ENCODE data around the gene SUPT20H.
"Not testable (repeated sequence)": the region's sequence is repeated elsewhere in the genome, so short reads cannot be mapped to it uniquely, and the experiment has no call there.

SUPT20H gene

DNA sequence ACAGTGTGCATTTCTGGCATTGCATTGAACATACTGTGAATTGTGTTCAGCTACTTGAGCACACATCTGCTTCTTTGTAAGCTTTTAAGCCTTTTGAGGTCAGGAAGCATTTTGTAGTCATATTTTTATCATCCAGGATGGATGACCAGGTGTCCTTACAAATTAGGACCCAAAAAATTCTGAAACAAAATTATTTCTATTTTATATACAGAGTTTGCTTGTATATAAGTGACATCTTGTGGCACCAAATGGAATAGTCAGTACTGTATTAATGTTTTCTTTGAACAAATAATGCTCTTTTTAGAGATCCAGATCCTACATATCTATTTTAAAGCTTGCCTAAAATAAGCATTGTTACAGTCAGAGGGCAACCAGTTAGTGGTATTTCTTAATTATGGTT is 9.5 kb upstream of the SUPT20H start:
- DNase-seq: no peak

- no peak for DNase-seq
These were observed 8.4 kb upstream of the SUPT20H start for GRCh38 chr13:37067874-37068273.

GRCh38 chr13:37065890-37066526 is 6.5 kb upstream of the SUPT20H start:
- no peak for DNase-seq

GRCh38 chr13:37059848-37060192 is 332 bp upstream of the SUPT20H start:
- no peak for DNase-seq

DNA sequence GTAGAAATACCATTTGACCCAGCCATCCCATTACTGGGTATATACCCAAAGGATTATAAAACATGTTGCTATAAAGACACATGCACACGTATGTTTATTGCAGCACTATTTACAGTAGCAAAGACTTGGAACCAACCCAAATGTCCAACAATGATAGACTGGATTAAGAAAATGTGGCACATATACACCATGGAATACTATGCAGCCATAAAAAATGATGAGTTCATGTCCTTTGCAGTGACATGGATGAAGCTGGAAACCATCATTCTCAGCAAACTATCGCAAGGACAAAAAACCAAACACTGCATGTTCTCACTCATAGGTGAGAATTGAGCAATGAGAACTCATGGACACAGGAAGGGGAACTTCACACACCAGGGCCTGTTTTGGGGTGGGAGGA is 3.3 kb downstream of the SUPT20H start:
- not testable (repeated sequence) for DNase-seq

DNA sequence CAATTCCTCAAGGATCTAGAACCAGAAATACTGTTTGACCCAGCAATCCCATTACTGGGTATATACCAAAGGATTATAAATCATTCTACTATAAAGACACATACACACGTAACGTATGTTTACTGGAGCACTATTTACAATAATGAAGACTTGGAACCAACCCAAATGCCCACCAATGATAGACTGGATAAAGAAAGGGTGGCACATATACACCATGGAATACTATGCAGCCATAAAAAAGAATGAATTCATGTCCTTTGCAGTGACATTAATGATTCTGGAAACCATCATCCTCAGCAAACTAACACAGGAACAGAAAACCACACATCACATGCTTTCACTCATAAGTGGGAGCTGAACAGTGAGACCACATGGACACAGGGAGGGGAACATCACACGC is 6.4 kb downstream of the SUPT20H start:
- DNase-seq: not testable (repeated sequence)

GRCh38 chr13:37049810-37050209 is 9.7 kb downstream of the SUPT20H start:
- no peak for DNase-seq

DNA sequence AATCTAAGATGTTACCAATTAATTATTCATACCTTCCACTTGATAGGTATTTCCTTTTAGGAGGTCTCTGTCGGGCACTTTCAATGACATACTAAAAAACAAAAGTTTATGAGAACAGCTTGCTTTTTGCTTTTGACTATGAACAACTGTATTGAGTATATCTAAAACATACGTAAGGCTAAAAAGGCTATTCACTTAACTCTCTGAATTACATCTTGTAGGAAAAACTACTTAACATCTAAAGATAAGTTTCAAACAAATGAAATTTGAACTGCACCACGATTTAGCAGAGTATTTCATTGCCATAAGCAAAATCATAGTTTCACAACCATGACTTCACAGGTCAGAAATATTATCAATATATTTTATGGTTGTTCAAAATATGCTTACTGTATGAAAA is 11.6 kb downstream of the SUPT20H start:
- no peak for DNase-seq

DNA sequence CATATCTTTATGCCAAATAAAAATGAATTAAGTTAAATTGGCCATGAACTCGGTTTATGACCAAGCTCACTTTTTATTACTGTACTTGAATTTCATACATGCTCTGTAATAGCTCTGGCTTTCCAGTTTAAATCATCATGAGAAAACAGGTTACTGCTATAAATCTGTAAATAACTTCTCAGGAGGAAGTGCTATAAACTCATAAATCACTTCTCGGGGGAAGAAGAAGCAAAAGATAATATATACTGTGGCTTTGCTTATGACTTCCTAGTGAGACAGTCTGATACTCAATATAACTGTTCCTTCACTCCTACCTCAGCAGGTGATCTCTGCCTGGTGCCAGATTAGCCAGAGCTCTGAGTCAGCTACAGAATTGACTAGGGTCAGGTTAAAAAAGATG is 12.5 kb downstream of the SUPT20H start:
- DNase-seq: no peak

DNA sequence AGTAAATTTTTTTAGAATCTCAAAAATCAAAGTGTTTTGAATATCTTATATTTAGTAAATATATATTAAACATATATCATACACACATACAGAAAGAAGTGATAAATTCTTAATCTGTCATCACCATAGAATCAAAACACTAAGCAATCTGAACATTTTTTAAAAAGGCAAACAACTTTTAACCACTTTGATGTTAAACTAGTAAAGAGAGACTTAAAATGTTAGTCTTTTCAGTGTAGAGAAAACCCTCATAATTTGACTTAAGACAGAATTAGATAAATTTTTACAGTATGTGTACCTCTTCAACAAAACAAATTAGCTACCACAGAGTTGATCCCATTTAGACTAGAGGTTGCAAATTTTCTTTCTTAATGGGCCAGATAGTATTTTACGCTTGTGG is 13.4 kb downstream of the SUPT20H start:
- no peak for DNase-seq

DNA sequence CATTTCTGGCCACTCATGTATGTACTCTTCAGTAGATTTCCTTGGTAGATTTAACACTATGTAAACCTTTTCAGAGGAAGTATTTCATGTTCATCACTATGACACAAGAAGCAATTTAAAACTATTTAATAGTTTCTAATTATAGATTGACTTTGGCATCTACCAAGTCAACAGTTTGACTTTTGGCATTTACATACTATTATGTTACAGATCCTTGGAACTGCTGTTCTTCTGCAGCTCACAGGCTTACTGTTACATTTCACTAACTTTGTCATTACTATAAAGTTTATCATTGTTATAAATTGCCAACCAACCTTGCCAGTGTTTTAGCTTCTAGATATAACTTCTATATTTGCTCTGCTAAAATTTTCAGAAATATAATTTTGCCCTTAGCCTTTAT is 18.7 kb downstream of the SUPT20H start:
- no peak for DNase-seq

DNA sequence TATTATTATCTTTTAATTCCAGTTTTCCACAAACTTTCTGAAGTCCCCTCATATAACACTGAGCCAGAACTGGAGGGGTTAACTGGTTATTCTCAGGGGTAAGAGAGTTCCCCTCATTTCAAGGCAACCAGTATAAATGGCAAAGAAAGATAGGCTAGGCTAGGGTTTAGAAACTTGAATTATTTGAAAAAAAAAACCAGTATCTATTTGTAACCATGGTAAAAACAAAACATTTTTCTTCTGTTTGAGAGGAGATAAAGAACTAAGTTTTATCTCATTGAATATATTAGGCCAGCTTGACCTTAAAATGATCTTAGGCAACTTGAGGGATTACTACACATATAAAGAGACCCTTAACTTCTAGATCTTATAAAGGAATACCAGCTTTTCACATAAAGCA is 19.6 kb downstream of the SUPT20H start:
- DNase-seq: no peak

- no peak for DNase-seq
These were observed 22.2 kb downstream of the SUPT20H start for GRCh38 chr13:37037241-37037640.

- DNase-seq: no peak
These were observed 29.9 kb downstream of the SUPT20H start for GRCh38 chr13:37029617-37030016.

DNA sequence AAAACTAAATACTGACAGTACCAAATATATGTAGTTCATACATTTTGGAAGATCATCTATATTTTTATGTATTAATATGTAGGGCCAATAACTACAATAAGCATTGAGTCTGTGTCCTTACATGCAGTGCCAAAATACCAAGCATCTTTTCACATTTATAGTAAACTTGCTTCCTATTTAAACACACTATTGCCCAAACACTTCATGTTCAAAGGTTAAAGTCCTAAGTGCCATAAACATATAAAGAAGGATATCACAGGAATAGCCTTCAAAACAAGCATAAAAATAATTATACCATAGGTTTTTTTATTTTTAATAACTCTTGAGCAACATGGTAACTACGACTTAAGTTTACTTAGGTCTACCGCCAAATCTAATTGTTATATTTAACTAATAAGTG is 31.8 kb downstream of the SUPT20H start:
- DNase-seq: no peak

DNA sequence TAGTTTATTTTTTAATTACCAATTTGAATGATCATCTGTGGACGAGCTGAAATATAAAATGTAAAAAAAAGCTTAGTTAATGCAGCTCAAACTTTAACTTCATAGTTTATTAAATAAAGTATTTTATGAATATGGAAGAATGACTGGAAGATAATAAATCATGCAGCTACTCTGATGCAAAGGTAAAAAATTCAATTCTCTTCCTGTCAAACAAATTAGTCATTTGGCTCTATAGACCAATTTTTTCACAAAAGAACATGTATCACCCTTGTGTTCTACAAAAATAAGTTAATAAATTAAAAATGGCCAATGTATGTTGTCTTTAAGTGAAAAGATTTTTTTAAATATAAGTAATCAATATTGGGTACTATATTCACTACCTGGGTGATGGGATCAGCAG is 32.7 kb downstream of the SUPT20H start:
- DNase-seq: no peak

- DNase-seq: no peak
These were observed 35.6 kb downstream of the SUPT20H start for GRCh38 chr13:37023871-37024270.

DNA sequence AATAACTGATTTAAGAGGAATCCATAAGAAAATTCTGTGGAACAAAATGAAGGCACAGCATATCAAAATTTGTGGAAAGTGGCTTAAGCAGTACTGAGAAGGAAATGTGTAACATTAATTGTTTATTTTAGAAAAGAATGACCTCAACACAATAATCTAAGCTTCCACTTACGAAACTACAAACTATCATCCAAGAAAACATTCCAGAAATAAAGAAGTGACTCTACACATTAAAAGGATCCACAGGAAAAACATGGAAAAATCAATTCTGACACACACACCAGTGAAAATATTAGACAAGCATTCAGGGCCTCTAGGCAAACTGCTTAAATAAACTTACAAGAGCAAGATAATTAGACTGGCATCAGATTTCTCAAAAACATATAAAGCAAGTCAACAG is 44.9 kb downstream of the SUPT20H start:
- no peak for DNase-seq

- no peak for DNase-seq
These were observed 47.7 kb downstream of the SUPT20H start for GRCh38 chr13:37011788-37012187.

GRCh38 chr13:37011002-37011401 is 48.5 kb downstream of the SUPT20H start:
- DNase-seq: no peak

- no peak for DNase-seq
These were observed 49.1 kb downstream of the SUPT20H start for GRCh38 chr13:37010424-37010823.

DNA sequence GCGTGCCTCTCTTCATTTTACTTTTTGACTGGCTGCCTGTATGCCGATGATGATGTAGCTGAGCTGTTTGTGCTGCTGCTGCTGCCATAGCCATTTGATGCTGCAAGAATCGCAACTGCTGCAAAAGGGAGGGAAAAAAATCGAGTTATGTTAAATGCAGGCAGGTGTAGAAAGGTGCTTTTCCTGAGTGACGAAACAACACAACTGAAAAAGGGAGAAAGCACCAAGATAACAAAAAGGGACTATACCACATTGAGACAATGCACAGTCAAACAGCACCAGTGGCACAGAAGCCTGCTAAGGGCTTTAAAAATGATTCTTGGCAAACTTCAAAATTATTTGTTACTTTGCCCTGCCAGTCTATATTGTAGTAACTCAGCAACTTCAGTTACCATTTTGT is 49.8 kb downstream of the SUPT20H start:
- no peak for DNase-seq

GRCh38 chr13:37001921-37002250 is 57.6 kb downstream of the SUPT20H start:
- DNase-seq: no peak

GRCh38 chr13:36999054-36999714 is 60.3 kb downstream of the SUPT20H start, which contains the start of gene ALG5:
ALG5 (minus strand) TSS chr13:36999340; CDS start chr13:36999300, 40 bp downstream.
- peak; percentile 79 for DNase-seq

GRCh38 chr13:36998624-36999041 is 60.9 kb downstream of the SUPT20H start:
- no peak for DNase-seq
